Pulmonary artery endothelial cell (primary cell): ENCODE data around the gene NCAPD3. TPM values are rescaled to one million over a fixed set of nuclear protein-coding genes. Genes with fewer than 3 reads are reported as not detected.

Source experiments
- DNase-seq: peaks from one replicate; pipeline ENCODE4 v3.0.0-alpha.2; 2011; ENCODE audit warnings: low read depth, low spot score
- total RNA-seq: library from RNA; depleted of rRNA; stranded (reverse); fragments of >200 nt; gene quantifications from 2 replicates; pipeline ENCODE4 v1.2.3, GENCODE V29; 2014

NCAPD3 gene
- total RNA-seq, 1 donor from 2014 or later = 20.6 TPM

DNA sequence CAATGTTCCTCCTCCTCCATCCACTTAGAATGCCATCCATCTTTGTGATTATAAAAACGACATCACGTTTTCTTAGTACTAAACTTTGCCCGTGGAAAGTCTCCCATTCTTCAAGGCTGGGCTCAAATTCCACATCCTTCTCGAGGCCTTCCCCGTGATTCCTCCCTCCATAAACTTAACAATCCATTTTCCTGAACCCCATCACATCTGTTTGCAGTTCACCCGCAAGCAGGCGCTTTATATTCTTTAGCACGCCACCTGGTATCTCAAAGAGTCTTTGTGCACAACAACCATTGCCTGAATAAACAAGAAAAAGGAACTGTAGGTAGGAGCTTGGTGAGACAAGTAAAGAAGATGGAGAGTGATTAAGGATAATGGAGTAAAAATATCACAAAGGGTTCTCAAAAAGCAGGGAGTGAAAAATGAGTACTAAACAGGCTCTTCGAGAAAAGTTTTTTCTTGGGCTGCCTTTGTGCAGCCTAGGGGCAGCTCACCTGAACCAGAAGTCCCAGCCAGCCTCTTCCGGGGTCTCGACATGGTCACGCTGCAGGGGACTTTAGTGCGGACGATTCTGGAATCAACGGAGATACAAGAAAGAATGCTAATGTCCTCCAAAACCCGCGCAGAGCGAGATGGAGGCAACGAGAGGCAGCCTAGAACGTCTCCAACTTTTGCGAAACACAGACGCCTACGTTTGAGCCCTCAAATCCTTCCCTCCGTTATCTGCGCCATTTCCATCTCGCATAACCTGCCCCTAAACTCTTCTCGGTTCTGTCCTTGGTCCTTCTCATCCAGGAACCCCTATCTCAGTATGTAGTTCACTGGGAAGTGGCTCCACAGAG lies 28.8 kb upstream of the NCAPD3 start:
- DNase-seq = no peak

DNA sequence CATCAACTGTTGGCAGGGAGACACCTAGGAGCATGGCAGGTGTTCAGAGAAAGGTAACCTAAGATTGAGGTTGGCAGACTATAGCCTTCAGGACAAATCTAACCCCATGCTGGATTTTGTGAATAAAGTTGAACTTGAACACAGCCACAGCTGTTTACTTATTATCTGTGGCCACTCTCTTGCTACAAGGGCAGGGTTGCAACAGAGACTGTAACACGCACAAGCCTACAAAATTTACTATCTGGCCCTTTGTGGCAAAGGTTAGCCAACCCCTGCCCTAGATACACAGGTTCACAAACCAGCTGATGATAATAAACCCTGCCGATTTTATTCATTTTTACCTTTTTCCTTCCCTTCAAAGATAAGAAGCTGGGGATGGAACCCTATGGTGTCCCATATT lies 26.9 kb upstream of the NCAPD3 start:
- no peak for DNase-seq

DNA sequence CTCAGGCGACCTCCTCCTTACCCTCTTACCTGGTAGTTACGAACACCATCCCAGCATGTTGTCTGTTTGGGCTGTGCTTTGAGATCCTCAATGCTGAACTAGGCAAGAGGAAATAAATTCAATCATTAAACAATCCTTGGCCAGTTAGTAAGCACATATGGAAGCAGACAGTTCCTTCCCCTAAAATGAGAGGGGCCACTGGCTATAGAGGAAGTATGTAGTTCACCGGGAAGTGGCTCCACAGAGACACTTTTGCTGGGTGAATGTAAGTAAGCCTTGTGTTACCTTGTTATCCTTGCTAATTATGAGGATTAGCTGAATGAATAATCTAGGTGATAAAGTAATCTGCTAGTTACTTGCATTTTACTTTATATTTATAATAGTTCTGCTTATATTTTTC lies 26.5 kb upstream of the NCAPD3 start:
- no peak for DNase-seq

DNA sequence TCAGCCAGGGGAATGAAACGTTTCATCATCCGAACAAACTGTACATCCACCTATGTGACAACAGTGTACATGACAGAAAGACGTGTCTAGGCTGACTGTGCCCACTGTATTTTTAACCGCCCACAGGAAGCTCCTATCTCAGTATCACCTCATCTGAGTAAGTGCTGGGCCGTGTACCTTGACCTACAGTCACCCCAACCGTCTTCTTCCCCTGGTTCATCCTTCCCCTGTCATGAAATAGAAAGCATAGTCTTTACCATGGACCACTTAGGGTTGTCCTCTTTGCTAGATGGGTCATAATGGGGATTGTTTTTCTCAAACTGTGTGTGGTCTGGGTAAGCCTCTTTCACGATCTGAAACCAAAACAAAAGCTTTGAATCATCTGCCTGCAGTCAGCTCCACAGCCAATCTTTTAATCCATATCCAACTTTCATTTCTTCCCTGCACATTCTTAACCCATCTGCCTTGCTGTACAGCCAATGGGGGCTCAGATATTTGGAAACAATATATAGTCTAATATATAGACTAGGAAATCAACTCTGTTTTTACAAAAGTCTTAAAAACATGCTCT lies 25.2 kb upstream of the NCAPD3 start:
- DNase-seq = no peak

DNA sequence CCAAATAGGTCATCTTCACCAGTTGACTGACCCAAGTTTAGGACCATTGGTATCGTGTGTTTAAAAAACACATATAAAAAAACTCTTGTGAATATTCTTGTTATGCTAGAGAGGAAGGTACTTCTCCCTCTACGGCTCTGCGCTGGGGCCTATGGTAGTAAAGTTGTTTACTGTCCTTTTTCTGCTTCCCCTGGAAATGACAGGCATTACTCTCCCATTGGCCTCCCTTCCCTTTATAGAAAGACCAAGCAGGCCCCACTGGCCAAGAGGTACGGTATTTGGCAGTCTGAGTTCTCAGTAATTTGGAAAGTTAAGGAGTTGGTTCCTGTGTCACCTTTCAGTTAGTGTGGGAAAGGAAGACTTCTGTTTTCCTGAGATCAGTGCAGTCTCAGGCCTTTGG lies 22.9 kb upstream of the NCAPD3 start:
- DNase-seq = no peak

DNA sequence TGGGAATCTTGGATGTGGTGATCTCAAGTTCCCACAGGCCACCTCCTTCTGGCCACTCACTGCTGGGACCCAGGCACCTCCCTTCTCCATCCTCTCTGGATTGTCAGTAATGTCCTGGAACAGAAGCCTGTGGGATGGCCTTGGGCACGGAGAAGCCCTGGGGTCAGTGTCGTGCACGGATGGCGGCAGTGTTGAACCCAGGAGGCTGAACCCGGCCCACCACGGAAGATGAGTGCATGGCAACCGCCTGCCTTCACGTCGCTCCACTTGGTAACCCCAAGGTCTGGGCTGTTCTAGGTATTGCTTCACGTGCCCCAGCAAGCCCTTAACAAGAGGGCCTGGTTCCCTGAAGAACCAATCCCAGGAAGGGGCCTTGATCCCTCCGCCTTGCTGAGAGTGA lies 22.3 kb upstream of the NCAPD3 start:
- no peak for DNase-seq

DNA sequence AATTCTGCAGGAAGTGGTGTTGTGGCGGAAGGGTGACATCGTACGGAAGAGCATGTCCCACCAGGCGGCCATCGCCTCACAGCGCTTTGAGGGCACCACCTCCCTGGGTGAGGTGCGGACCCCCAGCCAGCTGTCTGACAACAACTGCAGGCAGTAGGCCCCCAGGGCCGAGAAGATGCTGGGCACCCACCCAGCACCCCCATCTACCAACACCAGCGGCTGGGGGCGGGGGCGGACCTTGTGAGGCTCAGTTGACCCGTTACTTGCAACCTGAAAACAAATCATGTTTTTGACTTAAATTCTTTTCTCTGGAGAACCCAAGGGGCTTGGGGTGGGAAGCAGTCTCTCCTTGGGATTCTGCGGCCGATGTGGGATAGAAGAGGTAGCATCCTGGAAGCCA lies 21.7 kb upstream of the NCAPD3 start:
- DNase-seq = no peak

DNA sequence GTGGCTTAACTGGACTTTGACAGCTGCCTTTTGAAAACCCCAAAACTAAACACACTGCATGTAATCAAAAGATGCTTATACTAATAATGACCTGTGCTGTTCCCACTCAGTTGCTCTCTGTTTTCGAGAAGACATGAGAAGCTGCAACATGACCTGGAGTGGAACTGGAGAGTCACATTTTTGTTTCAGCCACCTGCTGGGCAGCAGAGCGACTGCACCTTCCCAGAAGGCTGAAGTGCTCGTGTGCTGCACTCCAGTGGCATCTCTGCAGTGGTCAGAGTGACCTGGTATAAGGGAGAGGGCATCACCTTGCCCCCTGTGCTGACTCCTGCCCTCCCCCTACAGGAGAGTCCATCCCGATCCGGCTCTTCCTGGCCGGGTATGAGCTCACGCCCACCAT lies 20.8 kb upstream of the NCAPD3 start:
- DNase-seq = no peak

DNA sequence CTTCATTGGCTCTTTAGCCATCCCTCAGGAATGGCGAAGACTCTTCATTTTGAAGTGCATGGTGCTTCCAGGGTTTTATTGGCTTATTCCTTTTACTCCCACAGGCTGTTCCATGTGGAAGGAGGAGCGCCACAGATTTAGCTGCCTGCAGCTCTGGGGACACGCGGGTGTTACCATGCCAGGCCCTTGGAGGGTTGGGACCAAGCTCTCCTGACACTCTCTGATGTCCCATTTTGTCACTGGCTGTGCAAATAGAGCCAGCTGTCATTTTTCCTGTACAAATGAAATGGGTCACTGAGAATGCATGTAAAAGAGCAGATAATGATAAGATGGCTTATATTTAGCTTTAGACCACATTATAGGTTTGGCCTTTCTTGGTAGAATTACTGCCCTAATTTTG lies 20.1 kb upstream of the NCAPD3 start:
- no peak for DNase-seq

DNA sequence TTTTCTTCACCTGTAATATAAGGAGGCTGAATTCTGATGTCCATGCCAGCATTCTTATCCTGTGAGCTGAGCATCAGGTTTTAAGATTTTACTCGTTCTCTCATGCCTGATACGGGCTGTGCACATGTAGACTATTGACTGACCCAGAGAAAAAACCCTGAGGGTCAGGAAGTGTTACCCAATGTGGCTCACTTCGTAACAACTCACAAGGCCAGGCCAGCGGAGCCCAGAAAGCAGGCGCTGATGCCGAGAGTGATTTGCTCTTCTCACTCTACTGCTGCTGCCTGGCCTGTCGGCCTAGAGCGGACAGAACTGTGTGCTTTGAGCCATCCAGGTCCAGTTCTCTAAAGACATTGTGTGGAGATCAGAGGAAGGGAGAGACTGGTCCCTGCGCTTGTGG lies 18.6 kb upstream of the NCAPD3 start:
- DNase-seq = no peak

DNA sequence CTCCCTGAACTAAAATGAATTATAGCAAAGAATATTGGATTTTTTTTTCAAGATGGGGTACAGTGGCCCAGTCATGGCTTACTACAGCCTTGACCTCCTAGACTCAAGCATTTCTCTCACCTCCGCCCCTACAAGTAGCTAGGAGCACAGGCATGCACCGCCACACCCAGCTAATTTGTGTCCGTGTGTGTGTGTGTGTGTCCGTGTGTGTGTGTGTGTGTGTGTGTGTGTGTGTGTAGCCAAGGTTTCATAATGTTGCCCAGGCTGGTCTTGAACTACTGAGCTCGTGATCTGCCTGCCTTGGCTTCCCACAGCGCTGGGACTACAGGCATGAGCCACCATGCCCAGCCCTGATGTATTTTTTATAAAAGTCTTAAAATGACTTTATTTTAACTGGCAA lies 16.8 kb upstream of the NCAPD3 start:
- no peak for DNase-seq

DNA sequence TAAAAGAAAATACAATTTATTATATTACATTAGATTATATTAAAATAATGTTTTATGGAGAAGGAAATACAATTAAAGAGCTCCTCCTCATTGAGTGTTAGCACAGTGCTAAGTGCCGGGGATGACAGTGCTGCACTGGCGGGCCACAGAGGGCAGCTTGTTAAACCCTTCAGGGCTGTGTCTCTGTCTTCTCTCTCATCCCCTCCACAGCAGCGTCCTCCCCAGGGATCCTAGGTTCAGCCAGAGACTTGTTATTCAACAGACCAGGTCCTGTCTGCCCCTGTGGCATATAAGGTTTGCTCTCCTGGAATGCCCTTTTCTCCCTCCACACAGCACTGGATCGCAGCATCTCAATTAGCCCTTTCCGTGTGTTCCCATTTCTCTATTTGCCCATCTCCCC lies 15.2 kb upstream of the NCAPD3 start:
- no peak for DNase-seq

DNA sequence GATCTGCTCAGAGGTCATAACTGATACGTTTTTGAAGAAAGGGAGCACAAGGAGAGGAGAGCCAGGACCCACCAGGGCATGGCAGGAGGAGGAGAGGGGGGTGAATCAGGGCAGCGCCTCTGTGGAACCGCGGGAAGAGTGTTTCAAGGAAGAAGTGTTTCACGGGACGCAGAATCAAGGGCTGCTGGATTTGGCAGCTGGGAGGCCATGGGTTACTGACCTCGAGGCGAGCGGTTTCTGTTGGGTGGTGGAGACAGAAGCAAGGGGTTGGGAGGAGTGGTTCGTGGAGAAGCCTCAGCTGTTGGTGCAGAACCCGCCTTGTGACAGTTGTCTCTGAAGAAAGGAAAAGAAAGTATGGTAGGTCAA lies 13.8 kb upstream of the NCAPD3 start:
- DNase-seq = no peak

DNA sequence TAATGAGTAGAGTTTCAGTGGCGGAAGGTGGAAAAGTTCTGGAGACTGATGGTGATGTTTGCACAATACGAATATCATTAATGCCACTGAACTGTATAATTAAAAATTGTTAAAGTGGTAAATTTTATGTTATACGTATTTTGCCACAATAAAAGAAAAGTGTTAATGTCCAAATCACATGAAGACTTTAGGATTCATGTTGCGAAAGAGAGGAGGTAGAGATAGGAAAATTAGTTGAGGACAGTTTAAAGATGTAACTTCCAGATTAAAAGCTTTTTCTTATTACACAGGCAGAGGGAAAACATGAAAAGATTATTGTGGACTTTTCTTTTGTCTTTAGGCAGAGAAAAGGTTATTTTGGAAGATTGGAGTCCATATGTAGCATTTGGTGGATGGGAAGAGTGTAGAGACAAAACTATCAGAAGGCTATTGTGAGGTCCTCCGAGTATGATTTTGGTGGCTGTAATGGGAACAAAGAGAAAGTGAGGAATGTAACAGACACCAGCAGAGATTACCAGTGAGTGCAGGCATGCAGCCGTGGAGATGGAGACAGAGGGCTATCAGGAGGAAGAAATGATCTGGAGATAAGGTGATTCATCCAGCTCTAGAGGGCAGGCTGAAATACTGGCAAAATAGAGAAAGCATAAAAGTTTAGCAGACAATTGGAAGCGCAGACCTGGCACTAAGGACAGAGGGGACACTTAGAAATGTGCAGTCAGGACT lies 13.2 kb upstream of the NCAPD3 start:
- no peak for DNase-seq

DNA sequence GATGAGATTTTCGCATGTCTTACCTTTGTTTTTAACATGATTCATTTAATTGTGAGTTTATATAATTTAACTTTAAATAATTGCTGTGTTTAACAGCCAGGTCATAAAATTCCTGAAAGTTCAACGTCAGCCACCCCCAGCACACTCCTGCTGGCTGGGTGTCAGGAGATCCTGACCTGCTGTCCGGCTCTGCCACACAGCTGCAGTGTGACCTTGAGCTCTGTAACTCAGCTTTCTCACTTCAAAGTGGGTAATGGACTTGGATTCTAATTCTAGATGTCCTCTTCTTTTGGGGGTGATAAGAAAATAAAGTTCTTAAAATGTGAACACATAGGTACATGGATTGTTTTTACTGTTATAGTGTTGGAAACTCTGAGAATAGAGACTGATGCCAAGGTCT lies 11.6 kb upstream of the NCAPD3 start:
- DNase-seq = no peak

DNA sequence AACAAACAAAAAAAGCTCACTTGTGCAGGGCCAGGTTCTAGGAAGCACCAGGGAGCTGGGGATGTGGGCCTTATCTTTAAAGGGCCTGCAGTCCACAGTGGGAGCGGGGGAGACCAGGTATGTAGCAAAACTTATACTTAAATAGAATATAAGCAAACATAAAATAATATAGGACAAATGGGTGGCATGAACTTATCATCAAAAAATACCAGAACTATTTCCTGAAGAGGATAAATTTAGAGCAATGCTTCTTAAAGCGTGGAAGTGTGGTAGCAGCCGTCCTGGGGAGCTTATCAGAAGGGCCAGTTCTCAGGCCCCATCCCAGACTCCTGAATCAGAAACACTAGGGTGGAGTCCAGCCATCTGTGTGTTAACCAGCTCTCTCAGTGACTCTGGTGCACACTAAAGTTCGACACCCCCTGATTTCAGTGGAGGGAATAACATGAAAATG lies 10.0 kb upstream of the NCAPD3 start:
- no peak for DNase-seq

DNA sequence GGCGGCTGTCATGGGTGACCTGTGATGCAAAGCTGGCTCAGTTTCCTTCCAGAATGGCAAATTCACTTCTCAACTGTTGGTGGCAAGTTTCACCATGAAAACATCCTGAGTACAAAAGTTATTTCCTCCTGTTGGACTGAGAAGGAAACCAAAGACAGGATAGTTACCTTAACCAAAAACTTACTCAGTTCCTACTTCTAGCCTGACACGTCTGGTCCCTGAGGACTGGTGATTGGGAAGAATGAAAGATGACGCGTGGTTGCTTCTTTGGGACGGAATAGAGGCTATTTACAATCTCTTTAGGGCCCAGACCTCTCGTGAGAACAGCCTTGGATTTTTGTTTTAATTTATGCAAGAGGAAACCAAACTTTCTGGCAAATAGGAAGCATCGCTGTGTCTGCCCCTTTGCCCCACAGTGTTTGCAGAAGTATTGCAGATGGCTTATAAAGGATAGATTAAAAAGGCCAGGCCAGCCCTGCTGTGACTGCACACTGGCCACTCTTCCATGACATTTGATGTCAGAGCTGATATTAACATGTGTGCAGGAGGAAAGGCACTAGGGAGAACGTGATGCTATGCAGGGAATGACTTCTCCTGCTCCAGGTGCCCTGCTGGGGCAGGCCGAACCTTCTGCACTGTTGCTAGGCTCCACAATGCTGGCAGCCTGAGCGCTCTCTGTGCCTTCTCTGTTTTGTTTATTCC lies 8.3 kb upstream of the NCAPD3 start:
- no peak for DNase-seq

DNA sequence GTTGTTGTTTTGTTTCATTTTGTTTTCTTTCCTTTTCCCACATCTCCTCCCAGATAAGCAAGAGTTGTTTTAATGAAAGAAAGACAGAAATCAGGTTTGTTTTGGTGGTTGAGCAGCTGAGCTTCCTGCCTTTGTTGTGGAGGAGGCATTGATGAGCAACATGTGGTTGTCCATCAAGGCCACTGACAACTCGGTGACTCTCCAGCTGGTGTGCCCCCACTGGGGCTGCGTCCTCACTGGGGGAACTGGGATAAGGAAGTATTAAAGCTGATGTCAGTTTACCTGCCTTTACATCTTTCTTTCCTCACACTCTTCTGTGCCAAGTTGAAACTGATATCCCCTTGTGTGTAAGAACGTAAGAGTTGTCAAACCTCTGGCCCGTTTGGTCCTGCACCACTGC lies 6.6 kb upstream of the NCAPD3 start:
- DNase-seq = no peak

DNA sequence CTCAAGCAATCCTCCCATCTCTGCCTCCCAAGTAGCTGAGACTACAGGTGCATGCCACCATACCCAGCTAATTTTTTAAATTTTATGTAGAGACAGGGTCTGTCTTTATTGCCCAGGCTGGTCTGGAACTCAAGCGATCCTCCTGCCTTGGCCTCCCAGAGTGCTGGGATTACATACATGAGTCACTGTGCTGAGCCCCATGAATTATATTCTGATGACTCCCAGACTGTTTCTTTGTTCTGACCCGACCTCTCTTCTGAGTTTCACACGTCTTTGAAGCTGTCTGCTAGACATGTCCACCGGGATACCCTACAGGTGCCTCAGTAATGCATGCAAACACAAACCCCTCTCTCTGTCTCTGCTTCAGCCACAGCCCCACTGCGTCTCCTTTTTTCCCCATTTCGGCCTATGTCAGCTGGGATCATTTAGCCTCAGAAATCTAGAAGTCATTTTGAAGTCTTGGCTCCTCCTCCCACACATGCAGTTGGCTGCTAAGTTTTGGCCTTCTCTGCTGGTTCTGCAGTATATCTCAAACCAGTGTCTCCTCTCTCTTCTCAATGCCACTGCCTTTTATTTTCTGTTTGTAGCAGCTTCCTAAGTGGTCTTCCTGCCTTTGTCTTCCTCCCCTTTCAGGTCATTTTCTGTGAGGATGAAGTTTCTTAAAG lies 5.5 kb upstream of the NCAPD3 start:
- DNase-seq = no peak

DNA sequence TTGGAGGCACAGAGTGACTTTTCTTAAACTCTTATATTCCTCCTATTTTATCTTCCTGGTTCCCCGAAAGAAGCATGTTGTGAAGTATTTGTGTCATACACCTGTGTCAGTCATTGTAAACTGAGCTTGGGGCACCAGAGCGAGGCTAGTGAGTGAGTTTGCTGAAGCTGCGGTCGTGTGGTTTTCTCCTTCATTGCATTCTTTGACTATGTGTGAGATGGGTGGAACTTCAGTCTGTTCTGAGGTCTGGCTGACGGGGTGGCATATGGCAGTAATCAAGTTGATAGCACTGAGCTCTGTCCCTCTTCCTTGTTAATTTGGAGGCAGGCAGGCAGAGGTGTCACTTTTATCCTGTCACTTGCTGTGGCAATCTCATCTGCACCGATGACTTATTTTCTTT lies 4.9 kb upstream of the NCAPD3 start:
- no peak for DNase-seq

DNA sequence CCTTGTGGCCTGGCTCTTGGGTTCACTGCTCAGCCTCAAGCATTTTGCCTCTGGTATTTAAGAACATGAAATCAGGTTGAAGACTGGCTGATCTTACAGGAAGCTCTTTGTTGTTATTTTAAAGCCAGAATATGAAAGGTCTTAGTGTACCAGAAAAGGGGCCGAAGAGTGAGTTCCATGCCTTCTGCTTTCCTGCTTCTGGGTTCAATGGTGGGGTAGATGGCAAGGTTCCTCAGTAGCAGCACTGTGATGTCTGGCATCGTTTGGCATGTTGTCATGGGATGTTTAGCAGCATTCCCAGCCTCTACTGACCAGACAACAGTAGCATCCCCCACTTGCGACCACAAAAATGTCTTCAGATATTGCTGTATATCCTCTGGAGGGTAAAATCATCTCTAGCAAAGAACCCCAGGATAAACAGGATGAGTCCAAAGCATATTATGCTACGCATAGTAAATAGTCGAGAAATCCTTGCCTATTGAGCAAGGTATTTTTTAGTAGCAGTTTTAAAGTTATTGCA lies 3.1 kb upstream of the NCAPD3 start:
- no peak for DNase-seq
